ENCODE measurements around the gene MAP3K4. TPM values are rescaled to one million over a fixed set of nuclear protein-coding genes. Genes with fewer than 3 reads are reported as not detected.
"Not testable (repeated sequence)": the region's sequence is repeated elsewhere in the genome, so short reads cannot be mapped to it uniquely, and the experiment has no call there.

MAP3K4 gene
- total RNA-seq, 1 donor from 2014 or later: 66.5 TPM

- TF ChIP-seq CTCF (IDR thresholded peaks at IDR 0.05): no peak
- no peak for ATAC-seq (ENCODE audit: low read depth)
- H3K4me1 Mint-ChIP-seq: no peaks in the 10 kb centered on the region
- H3K4me3 Mint-ChIP-seq: no peak overlapping the region
- intact Hi-C loops (cut with micrococcal nuclease): no loop called here
- ChIA-PET CTCF (no interaction called here), POLR2A (no interaction called here)
- no peaks in the 10 kb centered on the region for H3K9me3 Mint-ChIP-seq
- no peak for DNase-seq
- H3K27me3 Mint-ChIP-seq: peaks cover 14% of the 10 kb centered on the region
- H3K27ac Mint-ChIP-seq: no peak overlapping the region
- no peaks in the 10 kb centered on the region for H3K36me3 Mint-ChIP-seq (ENCODE audit: low read depth)
These were observed 19.5 kb upstream of the MAP3K4 start for GRCh38 chr6:160972111-160972510.

- intact Hi-C loops (cut with micrococcal nuclease); H3K27ac Mint-ChIP-seq: not testable (repeated sequence)
These were observed 19.0 kb upstream of the MAP3K4 start for GRCh38 chr6:160972594-160972993.

GRCh38 chr6:160973311-160974250 is 18.0 kb upstream of the MAP3K4 start:
- CTCF ChIA-PET: no interaction called here
- H3K4me1 Mint-ChIP-seq: no peaks in the 10 kb centered on the region

More at GRCh38 chr6:160972594-160972993, 19.0 kb upstream of the MAP3K4 start:
- H3K4me3 Mint-ChIP-seq; H3K9me3 Mint-ChIP-seq; CTCF ChIA-PET; H3K36me3 Mint-ChIP-seq (ENCODE audit: low read depth); H3K4me1 Mint-ChIP-seq; ATAC-seq (ENCODE audit: low read depth); DNase-seq: not testable (repeated sequence)
- H3K27me3 Mint-ChIP-seq: peaks cover 16% of the 10 kb centered on the region
- POLR2A ChIA-PET: interaction anchor here (0.7 kb wide), 1 partner anchor 14 kb away, joined by 3 read pairs; no protein-coding TSS in a partner anchor

GRCh38 chr6:160974304-160974771 is 17.2 kb upstream of the MAP3K4 start:
- Mint-ChIP-seq H3K4me1 (no peaks in the 10 kb centered on the region), H3K9me3 (no peaks in the 10 kb centered on the region), H3K4me3 (no peak overlapping the region), H3K27me3 (peaks cover 25% of the 10 kb centered on the region), H3K27ac (no peak overlapping the region), H3K36me3 (ENCODE audit: low read depth) (no peaks in the 10 kb centered on the region)
- ChIA-PET CTCF (no interaction called here), POLR2A (no interaction called here)
- DNase-seq (no peak), ATAC-seq (ENCODE audit: low read depth) (no peak)
- intact Hi-C loops (cut with micrococcal nuclease): no loop called here
- TF ChIP-seq CTCF (IDR thresholded peaks at IDR 0.05): no peak

More at GRCh38 chr6:160973311-160974250, 18.0 kb upstream of the MAP3K4 start:
- intact Hi-C loops (cut with micrococcal nuclease): no loop called here
- Mint-ChIP-seq H3K4me3 (no peak overlapping the region), H3K27me3 (peaks cover 21% of the 10 kb centered on the region), H3K9me3 (no peaks in the 10 kb centered on the region), H3K27ac (no peak overlapping the region), H3K36me3 (ENCODE audit: low read depth) (no peaks in the 10 kb centered on the region)
- no peak for DNase-seq
- no peak for TF ChIP-seq CTCF (IDR thresholded peaks at IDR 0.05)
- POLR2A ChIA-PET: interaction anchor here (0.7 kb wide), 1 partner anchor 14 kb away, joined by 3 read pairs; no protein-coding TSS in a partner anchor
- ATAC-seq (ENCODE audit: low read depth): no peak

- TF ChIP-seq CTCF (IDR thresholded peaks at IDR 0.05): no peak
- H3K9me3 Mint-ChIP-seq: no peaks in the 10 kb centered on the region
- H3K36me3 Mint-ChIP-seq (ENCODE audit: low read depth): no peaks in the 10 kb centered on the region
- no peaks in the 10 kb centered on the region for H3K4me1 Mint-ChIP-seq
- DNase-seq (no peak), ATAC-seq (ENCODE audit: low read depth) (no peak)
- no peak overlapping the region for H3K27ac Mint-ChIP-seq
- POLR2A ChIA-PET: no interaction called here
- H3K4me3 Mint-ChIP-seq: no peak overlapping the region
- intact Hi-C loops (cut with micrococcal nuclease): no loop called here
- H3K27me3 Mint-ChIP-seq: peaks cover 21% of the 10 kb centered on the region
- CTCF ChIA-PET: no interaction called here
These were observed 16.4 kb upstream of the MAP3K4 start for GRCh38 chr6:160975162-160975561.

- DNase-seq; H3K36me3 Mint-ChIP-seq (ENCODE audit: low read depth); POLR2A ChIA-PET; ATAC-seq (ENCODE audit: low read depth); CTCF ChIA-PET; H3K4me3 Mint-ChIP-seq; H3K9me3 Mint-ChIP-seq; H3K27ac Mint-ChIP-seq; intact Hi-C loops (cut with micrococcal nuclease); H3K4me1 Mint-ChIP-seq: not testable (repeated sequence)
- H3K27me3 Mint-ChIP-seq: peaks cover 20% of the 10 kb centered on the region
These were observed 15.6 kb upstream of the MAP3K4 start for GRCh38 chr6:160975961-160976360.
